HL-60/S4 treated with retinoic acid at 250 ng/mL for 4 days and 3 days (cell line): ENCODE measurements around the gene CGNL1.

Experiments
- in situ Hi-C: fragments of 300-500 bp; cut with MboI; formaldehyde crosslinking; loops from 2 replicates; pipeline ENCODE4 v1.7.0; 2022; ENCODE audit warnings: low sequenced_read_pairs

Gene CGNL1

DNA sequence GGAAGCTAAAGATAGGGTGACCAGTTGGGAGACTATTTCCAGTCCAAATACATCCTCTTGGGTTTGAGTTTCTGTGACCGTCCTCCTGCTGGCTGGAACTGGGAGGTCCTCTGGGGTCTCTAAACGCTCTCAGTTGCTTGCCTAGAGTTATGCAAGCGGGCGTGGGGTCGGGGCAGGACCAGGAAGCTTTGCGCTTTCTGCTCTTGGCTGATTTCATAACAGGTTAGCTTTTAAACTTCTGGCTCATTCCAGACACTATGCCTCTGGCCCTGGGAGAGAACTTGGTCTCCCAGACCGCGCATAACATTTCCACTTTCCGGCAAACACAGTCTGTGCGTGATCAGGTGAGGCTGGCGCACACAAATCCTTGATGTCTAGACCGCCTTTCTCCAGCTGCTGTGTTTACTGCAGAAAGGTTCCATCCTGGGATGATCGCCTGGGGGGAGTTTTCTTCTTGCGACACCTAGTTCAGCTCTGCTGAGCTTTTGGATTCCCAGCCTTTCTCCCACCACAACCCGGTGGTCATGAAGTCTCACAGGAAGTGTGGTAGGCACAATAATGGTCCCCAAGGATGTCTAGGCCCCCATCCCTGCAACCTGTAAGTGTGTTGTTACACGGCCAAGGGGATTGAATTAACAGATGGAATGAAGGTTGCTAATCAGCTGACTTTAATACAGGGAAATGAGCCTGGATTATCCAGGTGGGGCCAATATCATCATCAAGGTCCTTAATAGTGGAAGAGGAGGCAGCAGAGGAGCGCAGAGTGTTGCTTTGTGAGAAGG, 23.6 kb upstream of the CGNL1 start:
- in situ Hi-C loops = no loop called here

DNA sequence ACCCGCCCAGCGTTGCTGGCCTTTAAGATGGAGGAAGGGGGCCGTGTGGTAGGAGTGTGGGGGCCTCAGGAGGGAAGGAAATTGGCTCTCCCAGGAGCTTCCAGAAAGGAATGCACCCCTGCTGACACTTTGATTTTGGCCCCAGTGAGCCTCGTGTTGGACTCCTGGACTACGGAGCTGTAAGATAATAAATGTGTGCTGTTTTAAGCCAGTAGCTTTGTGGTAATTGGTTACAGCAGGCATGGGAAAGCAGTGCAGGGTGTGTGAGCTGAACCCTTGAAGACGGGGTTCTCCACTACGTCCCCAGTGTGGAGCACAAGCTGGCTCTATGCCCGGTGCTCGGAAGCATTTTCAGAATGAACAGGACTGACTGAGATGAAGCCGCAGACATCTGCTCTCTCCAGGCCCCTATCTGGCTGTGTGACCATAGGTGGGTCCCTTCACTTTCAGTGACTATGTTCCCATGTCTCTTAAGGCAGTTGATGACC, 22.9 kb upstream of the CGNL1 start:
- in situ Hi-C loops = no loop called here

DNA sequence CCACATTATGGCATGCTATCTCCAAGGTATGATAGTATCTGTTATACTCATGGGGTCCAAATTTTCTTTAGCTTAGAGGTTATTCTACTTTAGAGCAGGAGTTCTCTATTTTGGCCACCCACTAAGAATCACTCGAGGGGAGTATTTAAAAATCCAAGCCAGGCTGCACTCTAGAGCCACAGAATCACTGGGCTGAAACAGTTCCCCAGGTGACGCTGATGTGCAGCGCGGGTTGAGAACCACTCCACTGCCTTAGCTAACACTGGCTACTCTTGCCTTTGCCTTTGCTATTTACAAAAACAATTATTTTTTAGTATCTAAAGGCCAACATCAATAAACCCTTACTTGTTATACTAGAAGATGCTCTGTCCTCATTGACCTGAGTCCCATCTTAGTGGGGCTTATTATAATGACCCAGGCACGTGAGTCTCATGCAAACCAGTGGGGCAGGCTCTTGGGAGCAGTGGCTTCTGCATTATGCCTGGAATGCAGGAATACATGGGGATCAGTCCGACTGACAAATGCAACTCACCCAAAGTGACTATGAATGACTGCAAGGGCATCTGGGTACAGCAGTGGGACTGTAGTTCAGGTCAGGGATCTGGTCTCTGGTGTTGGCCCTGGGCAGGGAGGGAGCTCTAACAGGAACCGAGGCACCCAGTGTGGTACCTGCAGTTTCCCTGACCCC, 21.7 kb upstream of the CGNL1 start:
- in situ Hi-C loops = no loop called here

DNA sequence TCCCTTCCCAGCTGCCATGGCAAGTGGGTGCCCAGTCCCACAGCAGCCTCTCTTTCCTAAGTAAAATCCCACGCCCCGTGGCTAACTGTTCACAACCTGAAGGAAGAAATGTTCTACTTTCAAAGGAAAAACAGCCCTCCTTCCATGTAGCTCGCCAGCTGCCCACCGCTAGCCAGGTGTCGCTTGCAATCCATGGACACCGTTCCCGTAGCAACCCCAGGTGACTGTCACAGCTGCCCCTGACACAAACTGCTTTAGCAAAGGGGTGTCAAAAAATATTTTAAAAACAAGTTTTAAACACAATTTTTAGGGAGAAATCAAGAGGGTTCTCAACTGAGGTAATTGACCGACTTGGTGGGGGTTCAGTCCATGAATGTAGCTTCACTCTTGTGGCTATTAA, 21.0 kb upstream of the CGNL1 start:
- in situ Hi-C loops = no loop called here

DNA sequence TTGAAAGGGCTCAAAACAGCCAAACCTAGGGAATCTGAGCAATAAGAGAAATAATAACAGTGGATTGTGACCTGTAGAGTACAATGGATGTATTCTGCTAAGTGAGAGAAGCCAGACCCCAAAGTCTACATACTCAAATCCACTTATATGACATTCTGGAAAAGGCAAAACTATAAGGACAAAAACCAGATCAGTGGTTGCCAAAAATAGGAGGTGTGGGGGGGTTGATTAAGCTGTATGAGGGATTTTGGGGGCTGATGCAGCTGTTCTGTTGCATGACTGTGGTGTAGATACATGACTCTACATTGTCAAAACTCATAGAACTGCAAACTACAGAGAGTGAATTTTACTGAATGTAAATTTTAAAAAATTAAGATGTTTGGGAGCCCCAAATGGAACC, 20.1 kb upstream of the CGNL1 start:
- in situ Hi-C loops = no loop called here

DNA sequence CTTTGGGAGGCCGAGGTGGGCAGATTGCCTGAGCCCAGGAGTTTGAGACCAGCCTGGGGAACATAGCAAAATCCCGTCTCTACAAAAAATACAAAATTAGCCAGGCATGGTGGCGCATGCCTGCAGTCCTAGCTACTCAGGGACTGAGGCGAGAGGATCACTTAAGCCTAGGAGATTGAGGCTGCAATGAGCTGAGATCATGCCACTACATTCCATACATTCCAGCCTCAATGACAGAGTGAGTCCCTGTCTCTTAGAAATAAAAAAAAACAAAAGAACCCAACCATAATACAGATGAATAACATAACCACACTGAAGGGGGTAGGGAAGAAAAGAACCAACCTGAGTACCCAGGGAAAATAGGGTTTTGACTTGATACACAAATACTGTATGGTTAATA, 19.7 kb upstream of the CGNL1 start:
- in situ Hi-C loops = no loop called here

DNA sequence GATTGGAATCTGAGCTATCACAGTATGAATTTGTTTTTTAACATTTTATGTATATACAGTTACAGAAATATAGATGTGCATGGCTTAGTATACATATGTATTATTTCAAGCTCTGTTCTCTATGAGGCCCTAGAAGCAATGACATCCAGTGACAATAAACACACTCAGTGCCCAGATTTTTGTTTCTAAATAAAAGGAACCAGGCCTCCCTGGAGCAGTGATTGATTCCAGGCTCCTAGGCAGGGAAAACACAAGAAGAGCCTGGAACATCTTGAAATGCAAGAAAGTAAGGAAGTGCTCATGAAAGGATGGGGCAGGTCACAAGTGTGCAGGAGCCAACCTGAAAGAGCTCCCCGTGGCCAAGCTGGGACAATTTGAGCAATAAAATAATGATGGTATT, 18.5 kb upstream of the CGNL1 start:
- in situ Hi-C loops = no loop called here

DNA sequence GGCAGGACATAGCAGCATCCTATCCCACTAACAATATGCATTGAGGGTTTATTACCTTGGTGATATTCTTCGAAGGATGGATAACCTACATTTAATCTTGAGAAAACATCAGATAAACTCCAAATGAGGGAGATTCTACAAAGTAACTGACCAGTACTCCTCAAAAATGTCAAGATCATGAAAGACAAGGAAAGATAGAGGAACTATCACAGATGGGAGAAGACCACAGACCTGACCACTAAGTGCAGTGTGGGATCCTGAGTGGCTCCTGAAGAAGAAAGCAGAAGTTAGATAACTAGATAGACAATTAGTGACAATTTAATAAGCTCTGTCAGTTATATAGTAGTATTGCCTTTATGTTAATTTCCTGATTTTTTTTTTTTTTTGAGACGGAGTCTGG, 17.7 kb upstream of the CGNL1 start:
- in situ Hi-C loops = no loop called here

DNA sequence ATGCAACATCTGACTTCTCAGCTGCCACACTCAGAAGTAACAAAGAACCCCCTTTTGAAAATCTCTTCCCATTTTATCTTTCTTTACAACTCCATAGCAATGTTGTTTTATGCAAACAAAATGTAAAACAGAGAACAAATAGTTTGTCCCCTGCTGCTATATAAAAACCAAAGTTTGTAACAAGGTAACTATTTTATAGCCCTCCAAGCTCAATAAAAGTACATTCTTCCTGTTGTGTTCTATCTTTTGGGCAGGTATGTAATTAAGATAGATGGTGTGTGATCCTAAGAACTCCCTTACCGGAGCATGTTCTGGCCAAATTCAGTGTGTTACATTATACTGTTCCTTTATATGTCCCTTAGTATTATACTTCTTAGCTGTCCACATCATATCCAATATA, 12.6 kb upstream of the CGNL1 start:
- in situ Hi-C loops = loop anchor here (10.0 kb wide), 1 partner anchor 61 kb away; no protein-coding TSS in a partner anchor

DNA sequence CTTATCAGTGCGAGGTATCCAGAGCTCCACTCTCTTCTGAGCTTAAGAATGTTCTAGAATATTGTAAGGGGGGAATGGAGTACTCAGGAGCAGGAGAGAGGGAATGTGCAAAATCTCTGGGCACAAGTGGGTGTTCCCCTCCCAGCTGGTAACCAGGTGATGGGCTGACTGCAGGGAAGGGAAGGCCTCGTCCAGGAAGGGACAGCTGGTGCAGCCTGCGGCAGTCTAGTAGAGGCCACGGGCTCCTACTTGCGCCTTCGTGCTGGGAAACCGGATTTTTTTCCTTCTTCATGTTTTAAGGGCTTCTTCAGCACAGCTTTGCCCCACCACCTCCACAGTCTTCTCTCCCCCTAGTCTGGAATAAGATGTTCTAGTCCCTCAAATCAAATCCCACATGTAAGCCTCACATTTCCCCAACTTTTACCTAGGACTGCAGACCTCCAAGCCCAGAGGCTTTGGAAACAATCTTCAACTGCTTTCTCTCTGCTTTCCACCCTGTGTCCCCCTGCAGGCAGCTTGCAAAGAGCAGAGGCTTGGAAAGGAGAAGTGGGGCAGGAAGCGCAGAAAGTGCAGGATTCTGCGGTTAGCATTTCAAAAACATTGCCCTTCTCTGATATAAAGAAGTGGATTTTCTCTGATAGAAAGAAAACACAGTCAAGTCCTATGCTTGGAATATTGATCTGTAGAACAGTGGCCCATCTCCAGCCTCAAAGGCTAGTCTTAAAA, 11.9 kb upstream of the CGNL1 start:
- in situ Hi-C loops = loop anchor here (10.0 kb wide), 1 partner anchor 60 kb away; no protein-coding TSS in a partner anchor

DNA sequence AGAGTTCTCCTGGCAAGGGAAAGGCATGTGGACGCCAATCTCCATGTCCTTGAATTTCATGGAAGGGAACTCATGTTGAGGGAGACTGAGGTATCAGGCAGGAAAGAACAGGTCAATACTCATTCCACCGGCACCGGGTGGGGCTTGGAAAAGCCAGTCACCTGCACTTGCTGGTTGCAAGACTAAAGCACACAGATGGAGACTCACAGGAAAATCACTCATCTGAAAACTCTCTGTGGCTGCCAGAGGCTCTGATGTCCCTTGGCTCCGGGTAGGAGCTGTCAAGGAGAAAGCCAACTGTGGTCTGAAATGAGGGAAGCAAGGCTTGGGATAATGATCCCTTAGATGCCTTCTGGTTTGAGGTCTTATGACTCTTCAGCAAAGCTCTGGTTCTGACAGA, 8.7 kb upstream of the CGNL1 start:
- in situ Hi-C loops = loop anchor here (10.0 kb wide), 1 partner anchor 57 kb away; no protein-coding TSS in a partner anchor

DNA sequence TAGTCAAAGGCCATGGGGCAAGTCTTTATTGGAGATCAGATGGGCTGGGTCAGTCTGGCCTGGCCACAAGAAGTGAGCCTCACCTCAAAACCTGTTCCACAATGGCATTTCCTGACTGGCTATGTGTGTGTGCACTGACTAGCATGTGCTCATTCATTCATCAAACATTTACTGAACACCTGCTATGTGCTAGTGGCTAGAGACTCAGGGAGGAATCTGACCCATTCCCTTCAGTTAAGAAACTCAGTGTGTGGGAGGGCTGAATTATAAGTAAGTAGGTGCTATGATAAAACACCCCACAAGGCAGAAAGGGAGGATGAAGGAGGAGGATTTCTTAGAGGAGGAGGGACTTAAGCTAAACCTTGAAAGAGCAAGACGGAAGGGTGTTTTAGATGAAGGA, 5.4 kb upstream of the CGNL1 start:
- in situ Hi-C loops = no loop called here

DNA sequence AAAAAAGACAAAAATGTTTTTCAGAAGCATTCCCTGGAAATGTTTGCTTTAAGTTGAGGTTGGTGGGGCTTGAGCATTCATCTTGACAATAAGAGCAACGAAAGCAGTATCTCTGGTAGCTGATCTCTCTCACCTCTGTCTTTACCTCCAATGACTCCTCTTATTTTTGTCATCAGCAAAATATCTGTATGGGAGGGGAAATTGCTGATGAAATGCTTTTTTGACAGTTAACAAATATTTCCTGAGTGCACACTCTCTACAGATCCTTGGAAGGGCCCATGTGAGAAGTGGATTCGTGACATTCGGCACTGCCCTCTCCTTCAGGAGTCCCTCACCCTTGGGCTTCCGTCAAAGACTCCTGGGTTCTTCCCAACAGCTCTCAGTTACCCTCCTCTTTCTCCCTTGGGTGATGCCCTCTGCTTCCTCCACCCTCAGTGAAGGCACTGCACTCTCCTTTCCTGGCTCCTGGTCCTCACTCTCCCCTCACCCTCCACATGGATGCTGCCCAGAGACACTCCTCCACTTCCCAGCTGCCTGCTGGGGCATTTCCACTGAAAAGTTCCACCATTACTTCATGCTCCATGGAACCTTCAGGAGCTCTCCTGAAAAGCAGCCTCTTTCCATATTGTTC, 2.9 kb upstream of the CGNL1 start:
- in situ Hi-C loops = no loop called here

DNA sequence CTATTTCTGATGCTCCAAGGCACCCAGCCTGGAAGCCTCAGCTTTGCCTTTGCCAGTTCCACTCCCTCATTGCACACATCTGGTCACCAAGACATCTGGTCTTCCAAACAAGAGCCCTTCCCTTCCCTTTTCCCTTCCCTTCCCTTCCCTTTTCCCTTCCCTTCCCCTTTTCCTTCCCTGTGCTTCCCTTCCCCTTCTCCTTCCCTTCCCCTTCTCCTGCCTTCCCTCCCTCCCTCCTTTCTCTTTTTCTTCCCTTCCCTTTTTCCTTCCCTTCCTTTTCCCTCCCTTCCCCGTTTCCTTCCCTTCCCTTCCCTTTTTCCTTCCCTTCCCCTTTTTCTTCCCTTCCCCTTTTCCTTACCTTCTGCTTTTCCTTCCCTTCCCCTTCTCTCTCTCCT, 2.4 kb upstream of the CGNL1 start:
- in situ Hi-C loops = no loop called here

DNA sequence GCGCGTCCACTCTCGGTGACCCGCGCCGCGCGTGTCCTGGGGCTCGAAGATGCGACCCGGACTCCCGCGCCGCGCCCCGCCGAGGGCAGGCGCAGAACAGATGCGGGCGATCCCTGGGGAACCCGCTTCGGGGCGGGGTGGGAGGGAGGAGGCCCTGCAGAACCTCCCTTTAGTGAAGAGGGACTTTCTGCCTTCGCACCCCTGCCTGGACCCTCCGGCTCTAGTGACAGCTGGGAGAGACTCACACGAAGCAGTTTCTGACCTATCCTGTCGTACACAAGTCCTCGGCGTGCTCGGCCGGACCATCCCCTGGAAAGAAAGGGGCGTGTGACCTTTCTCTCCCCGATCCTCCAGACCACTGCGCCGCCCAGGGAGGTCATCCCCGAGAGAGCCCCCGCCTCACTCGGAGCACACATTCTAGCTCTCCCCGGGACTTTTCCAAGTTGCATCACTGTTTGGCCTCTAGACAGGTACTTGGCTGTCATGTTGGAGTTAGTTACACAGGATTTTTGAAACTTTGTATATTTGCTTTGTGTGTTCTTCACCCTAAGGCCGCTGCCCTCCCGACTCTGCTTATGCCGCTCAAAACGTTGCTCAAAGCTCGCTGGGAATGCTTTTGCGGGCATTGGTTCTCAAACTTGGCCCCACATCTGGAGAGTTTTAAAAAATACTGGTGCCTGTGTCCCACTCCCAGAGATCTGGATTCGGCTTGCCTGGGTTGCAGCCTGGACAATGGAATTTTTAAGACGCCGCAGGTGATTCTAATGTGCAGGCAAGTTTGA, 582 bp downstream of the CGNL1 start:
- in situ Hi-C loops = no loop called here

DNA sequence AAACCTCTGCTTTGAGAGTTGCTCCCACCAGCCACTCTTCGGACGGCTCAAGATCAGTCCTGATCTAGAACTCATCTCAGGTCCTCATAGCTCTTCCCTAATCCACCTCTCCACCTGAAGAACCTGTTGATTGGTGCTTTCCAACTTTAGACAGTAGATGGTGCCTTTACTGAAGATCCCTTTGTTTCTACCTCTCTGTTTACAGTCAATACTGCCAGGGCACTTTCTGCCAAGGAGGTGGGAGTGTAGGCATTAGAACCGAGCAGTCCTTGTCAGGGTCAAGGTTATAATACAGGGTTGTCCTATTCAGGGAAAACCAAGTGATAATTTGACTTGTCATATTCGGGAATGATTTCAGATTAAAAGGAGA, 1.2 kb downstream of the CGNL1 start:
- in situ Hi-C loops = no loop called here

DNA sequence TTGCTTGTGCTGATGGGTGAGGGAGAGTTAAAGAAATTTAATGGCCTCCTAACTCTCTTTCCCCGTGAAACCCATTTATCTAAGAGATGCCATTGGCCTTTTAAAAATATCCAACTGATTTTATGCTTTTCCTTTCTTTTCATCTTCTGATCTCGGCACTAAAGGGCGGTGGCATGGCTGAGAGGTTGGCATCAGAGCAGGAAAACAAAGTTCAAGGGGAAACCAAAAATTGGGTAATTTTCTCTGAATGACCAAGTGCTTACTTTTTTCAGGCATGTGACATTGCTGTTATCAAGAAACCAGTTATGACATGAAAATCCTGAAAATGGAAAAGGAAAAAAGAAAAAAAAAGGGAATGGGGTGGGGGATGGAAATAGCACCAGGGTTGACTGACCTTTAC, 3.2 kb downstream of the CGNL1 start:
- in situ Hi-C loops = no loop called here

DNA sequence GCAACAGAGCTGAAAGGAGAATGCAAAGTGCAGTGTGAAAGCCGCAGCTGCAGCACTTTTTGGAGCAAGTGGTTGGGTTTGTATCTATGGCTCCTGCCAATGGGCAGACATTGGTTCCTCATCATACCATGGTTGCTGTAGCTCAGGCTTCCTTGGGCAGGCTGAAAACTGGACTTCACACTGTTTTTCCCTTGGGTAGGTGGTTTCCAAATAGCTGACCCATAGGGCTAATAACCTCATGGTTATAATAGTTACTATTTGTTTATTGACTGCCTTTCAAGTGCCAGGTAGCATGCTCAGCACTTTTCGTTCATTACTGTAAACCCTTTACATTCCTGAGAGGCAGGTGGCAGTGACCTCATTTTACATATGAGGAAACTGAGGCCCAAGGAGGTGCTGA, 4.5 kb downstream of the CGNL1 start:
- in situ Hi-C loops = no loop called here

DNA sequence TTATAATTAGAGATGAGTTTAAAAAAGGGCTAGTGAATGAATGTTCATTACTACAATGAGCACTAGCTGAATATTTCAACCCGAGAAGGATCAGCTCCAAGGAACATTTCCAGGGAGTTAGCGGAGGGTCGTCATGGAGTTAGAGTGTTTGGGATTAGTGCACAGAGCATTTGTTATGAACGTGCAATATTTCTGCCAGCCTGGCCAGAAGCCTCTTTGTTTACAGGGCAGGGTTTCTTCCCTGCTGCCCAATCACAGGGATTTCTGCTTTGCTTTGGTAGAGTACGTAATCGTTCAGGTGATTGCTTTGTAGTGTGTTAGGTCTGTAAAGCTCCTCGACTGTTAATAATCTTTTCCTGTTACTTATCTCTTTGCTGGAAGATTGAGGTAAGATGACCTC, 5.9 kb downstream of the CGNL1 start:
- in situ Hi-C loops = no loop called here

DNA sequence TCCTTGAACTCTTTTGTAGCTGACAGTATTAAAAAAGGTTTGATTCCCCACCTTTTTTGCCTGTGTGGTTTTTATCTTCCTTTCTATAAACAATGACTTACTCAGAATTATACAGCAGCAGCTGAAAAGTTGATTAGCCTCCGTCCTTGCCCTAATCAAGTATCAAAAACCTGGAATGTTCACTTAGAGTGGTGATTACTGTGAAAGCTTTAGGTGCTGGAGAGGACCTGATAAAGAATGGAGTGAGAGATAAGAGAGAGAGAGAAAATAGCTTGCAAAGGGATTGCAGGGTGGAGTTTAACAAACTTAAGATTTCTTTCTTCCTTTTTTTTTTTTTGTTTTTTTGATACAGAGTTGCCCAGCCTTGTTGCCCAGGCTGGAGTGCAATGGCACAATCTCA, 6.7 kb downstream of the CGNL1 start:
- in situ Hi-C loops = no loop called here

DNA sequence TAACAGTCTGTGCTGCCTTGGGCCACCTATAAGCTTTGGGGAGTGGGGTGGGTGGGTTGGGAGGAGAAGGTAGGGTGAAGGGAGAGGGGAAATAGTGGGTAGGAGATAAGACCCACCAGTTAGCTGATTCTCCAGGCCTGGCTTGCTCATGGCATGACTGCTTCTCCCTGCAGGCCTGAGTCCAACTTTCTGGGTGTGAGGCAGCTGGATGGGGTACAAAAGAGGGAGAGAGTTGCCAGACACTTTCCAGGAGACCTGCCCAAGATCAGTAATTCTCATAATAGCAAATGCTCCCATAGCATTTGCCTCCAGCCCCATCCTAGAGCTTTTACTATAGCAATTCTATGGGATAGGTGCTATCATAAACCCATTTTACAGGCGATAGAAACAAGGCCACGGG, 7.7 kb downstream of the CGNL1 start:
- in situ Hi-C loops = no loop called here
